Activated CD4-positive, alpha-beta T cell treated with anti-CD3 and anti-CD28 coated beads, Interleukin-2, amount 10 ng/mL, durations not matched to agents 7 days and 5 days (primary cell): ENCODE data around the gene GRIN3A. TPM values are rescaled to one million over a fixed set of nuclear protein-coding genes. Genes with fewer than 3 reads are reported as not detected.

Experiments used
- CTCF ChIA-PET: fragments of 350-600 bp; sonication (Branson Sonifier 250); formaldehyde crosslinking; loops from one replicate; lab custom pipeline; 2021; ENCODE audit warnings: antibody characterized with exemption; lab: Charles Lee
- POLR2A ChIA-PET: fragments of 350-600 bp; sonication (Branson Sonifier 250); formaldehyde crosslinking; loops from one replicate; lab custom pipeline; 2021; ENCODE audit warnings: antibody characterized with exemption; lab: Charles Lee
- DNase-seq: peaks from one replicate; pipeline ENCODE4 v3.0.0-alpha.2; 2020
- H3K27ac Mint-ChIP-seq: one replicate; pipeline ENCODE4 v1.8.0; 2021; ENCODE audit warnings: mild to moderate bottlenecking, moderate library complexity, mixed read lengths
- H3K27me3 Mint-ChIP-seq: one replicate; pipeline ENCODE4 v1.8.0; 2021; ENCODE audit warnings: mixed read lengths
- H3K36me3 Mint-ChIP-seq: one replicate; pipeline ENCODE4 v1.8.0; 2021; ENCODE audit warnings: low read depth, mixed read lengths
- H3K4me1 Mint-ChIP-seq: one replicate; pipeline ENCODE4 v1.8.0; 2021; ENCODE audit warnings: mixed read lengths
- H3K4me3 Mint-ChIP-seq: one replicate; pipeline ENCODE4 v1.8.0; 2021; ENCODE audit warnings: mild to moderate bottlenecking, moderate library complexity, mixed read lengths
- H3K9me3 Mint-ChIP-seq: one replicate; pipeline ENCODE4 v1.8.0; 2021; ENCODE audit warnings: mixed read lengths
- total RNA-seq, 2 experiments: library from RNA; stranded (reverse); gene quantifications; one replicate each; pipeline ENCODE4 v1.2.3, GENCODE V29; 2021

GRIN3A gene
- total RNA-seq, 2 experiments from 2014 or later = not detected

DNA sequence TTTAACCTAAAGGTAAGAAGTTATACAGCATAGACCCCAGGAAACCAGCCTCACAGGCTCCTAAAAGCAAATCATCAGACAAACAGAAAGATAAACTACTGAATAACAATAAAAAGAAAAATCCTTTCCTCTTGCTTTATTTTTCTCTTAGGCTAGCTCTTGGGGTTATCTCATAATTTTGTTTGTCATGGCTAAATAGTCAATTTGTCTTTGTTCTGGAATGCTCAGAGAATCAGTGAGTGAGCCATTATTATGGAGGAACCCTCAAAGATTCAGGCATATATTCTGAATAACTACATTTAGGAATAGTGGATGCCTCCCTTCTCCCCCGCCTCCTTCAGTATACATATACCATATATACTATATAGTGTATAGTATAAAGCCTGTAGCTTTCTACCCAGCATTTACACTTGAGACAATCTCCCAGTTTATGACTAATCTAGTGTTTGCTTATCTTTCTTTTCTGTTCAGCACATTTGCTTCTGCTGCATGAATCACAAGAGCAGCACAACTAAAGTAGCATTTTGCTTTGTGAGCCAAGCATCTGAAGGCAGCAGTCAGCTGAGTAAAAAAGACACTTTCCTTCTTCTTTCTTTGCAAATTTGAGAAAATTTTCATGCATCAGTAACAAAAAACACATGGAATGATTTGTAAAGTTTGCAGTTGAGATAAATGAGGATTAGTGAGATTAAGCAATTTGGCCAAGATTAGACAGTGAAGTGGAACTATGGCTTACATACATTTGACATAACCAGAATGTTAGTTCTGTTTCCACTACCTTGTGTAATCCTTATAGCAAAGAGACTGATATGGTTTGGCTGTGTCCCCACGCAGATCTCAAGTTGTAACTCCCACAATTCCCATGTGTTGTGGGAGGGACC lies 98.4 kb downstream of the GRIN3A start:
- ChIA-PET POLR2A (no interaction called here), CTCF (interaction anchor here (0.7 kb wide), 1 partner anchor 13 kb away, joined by 8 read pairs; no protein-coding TSS in a partner anchor)
- no peaks in the 10 kb centered on the region for H3K4me1 Mint-ChIP-seq
- no peaks in the 10 kb centered on the region for H3K36me3 Mint-ChIP-seq
- DNase-seq = no peak
- no peak overlapping the region for H3K4me3 Mint-ChIP-seq
- no peaks in the 10 kb centered on the region for H3K27me3 Mint-ChIP-seq
- no peak overlapping the region for H3K27ac Mint-ChIP-seq
- H3K9me3 Mint-ChIP-seq = no peaks in the 10 kb centered on the region

GRCh38 chr9:101639311-101639710 lies 99.1 kb downstream of the GRIN3A start:
- no peak for DNase-seq
- no peaks in the 10 kb centered on the region for H3K27me3 Mint-ChIP-seq
- H3K9me3 Mint-ChIP-seq = no peaks in the 10 kb centered on the region
- no peaks in the 10 kb centered on the region for H3K4me1 Mint-ChIP-seq
- H3K36me3 Mint-ChIP-seq = no peaks in the 10 kb centered on the region
- H3K4me3 Mint-ChIP-seq = no peak overlapping the region
- ChIA-PET CTCF (interaction anchor here (0.6 to 0.7 kb wide), 2 partner anchors 13 to 75 kb away, joined by 3 to 8 read pairs; no protein-coding TSS in a partner anchor), POLR2A (no interaction called here)
- no peak overlapping the region for H3K27ac Mint-ChIP-seq

GRCh38 chr9:101636247-101636646 lies 102.2 kb downstream of the GRIN3A start:
- no peaks in the 10 kb centered on the region for H3K9me3 Mint-ChIP-seq
- CTCF ChIA-PET = interaction anchor here (0.7 kb wide), 1 partner anchor 20 kb away, joined by 3 read pairs; no protein-coding TSS in a partner anchor

DNA sequence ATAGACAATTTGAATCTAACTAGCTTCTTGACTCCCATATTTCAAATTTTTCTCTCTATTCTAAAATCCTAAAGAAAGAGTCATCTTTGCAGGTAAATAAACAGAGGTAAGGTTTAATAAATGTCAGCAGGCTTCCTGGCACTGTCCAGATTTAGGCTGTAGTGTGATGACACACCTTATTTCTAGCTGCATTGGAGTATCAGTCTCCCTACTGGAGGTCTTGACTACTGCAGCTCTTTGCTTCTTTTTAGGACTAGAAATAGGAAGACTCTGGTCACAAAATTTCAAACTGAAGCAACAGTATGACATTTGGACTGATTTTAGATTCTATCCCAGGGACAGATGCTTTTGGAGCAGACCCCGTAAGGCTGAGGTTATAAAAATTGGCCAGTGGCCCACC lies 103.0 kb downstream of the GRIN3A start:
- Mint-ChIP-seq H3K27ac (no peak overlapping the region), H3K4me1 (no peaks in the 10 kb centered on the region), H3K27me3 (no peaks in the 10 kb centered on the region), H3K36me3 (no peaks in the 10 kb centered on the region), H3K9me3 (no peaks in the 10 kb centered on the region), H3K4me3 (no peak overlapping the region)
- ChIA-PET POLR2A (no interaction called here), CTCF (interaction anchor here (1.0 kb wide), 1 partner anchor 13 kb away, joined by 3 read pairs; no protein-coding TSS in a partner anchor)
- no peak for DNase-seq

More at GRCh38 chr9:101636247-101636646, 102.2 kb downstream of the GRIN3A start:
- Mint-ChIP-seq H3K4me3 (no peak overlapping the region), H3K36me3 (no peaks in the 10 kb centered on the region), H3K27ac (no peak overlapping the region), H3K4me1 (no peaks in the 10 kb centered on the region), H3K27me3 (no peaks in the 10 kb centered on the region)
- POLR2A ChIA-PET = no interaction called here
- DNase-seq = no peak

DNA sequence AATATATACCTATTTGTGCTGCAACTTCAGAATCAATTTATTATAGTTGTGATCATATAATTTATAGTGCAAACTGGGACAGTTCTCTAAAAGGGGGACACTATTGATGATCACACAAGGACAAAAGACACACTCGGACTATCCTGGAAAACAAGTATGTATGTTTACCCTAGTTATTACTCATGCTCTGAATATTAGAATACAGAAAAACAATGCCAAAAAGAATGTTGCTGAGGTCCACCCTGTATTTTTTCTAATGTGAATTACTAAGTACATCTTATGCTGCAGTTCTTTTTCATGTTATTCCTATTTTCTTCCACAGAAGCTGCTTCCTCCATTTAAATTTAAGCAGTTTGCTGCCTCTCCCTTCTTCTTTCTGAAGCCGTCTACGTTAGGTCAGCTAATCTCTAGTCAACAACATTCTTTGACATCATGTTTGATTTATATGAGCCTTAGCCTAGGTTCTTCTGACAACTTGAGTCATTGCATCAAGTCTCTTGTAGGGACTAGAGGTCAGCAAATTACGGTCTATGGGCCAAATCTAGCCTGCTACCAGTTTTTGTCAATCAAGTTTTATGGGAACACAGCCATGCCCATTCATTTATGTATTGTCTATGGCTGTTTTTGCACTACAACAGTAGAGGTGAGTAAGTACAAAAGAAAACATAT lies 103.6 kb downstream of the GRIN3A start:
- POLR2A ChIA-PET = no interaction called here

DNA sequence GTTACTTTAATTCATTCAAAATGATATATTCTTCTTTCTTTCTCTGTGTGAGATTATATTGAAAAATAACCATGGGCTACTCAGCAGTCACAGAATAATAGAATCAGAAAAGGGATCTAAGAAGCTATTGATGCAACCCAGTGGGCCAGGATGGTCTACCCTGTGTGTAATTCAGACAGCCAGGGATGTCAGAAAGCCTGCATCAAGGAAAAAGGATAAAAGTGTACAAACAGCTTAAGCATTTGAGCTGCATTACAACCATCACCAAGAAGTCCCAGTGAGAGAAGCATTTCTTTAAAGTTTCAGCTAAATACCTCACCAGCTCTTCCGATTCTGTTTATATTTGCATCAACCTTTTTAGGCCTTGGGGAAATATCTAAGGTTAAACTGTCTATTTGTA lies 105.8 kb downstream of the GRIN3A start:
- Mint-ChIP-seq H3K27me3 (no peaks in the 10 kb centered on the region), H3K4me3 (no peak overlapping the region), H3K4me1 (no peaks in the 10 kb centered on the region), H3K36me3 (no peaks in the 10 kb centered on the region), H3K27ac (no peak overlapping the region), H3K9me3 (no peaks in the 10 kb centered on the region)
- ChIA-PET POLR2A (no interaction called here), CTCF (no interaction called here)
- no peak for DNase-seq

More for the DNA sequence above, 103.6 kb downstream of the GRIN3A start:
- H3K9me3 Mint-ChIP-seq = no peaks in the 10 kb centered on the region
- H3K27me3 Mint-ChIP-seq = no peaks in the 10 kb centered on the region
- no peaks in the 10 kb centered on the region for H3K4me1 Mint-ChIP-seq
- CTCF ChIA-PET = interaction anchor here (1.0 kb wide), 1 partner anchor 12 kb away, joined by 3 read pairs; no protein-coding TSS in a partner anchor
- DNase-seq = no peak
- no peak overlapping the region for H3K4me3 Mint-ChIP-seq
- H3K27ac Mint-ChIP-seq = no peak overlapping the region
- H3K36me3 Mint-ChIP-seq = no peaks in the 10 kb centered on the region

DNA sequence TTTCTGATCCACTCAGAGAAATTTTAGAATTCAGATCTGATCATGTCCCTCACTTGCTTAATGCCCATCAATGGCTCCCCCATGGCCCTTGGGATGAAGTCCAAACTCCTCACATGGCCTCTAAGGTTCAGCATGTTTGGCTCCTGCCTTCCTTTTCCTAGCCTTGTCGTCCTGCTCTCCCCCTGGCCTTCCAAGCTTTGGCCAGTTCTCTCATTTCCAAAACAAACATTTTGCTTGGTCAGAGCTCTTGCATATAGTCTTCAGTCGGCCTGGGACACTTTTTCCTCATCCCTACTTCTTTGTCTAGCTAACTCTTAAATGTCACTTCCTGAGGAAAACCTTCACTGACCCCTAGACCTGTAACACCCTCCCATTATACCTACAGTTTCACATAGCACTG lies 106.6 kb downstream of the GRIN3A start:
- Mint-ChIP-seq H3K4me3 (no peak overlapping the region), H3K36me3 (no peaks in the 10 kb centered on the region), H3K27me3 (no peaks in the 10 kb centered on the region), H3K27ac (no peak overlapping the region), H3K9me3 (no peaks in the 10 kb centered on the region), H3K4me1 (no peaks in the 10 kb centered on the region)
- ChIA-PET CTCF (no interaction called here), POLR2A (no interaction called here)
- no peak for DNase-seq

DNA sequence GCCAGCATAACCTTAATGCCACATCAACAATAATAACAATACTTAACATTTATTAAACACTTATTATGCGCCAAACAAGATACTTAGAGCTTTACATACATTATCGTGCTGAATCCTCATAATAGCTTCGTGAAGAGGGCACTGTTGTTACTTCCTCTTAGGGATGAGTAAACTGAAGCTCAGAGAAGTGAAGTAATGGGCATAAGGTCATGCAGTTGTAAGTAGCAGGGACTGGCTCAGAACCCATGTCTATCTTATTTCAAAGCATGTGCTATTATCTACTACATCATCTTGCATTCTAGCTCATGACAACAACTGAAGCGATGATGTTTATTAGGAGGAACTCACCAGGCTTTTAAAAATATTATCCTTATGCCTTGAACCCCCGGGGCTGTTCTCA lies 108.8 kb downstream of the GRIN3A start:
- Mint-ChIP-seq H3K4me3 (no peak overlapping the region), H3K27ac (no peak overlapping the region), H3K9me3 (no peaks in the 10 kb centered on the region), H3K4me1 (peaks cover 6% of the 10 kb centered on the region), H3K27me3 (no peaks in the 10 kb centered on the region), H3K36me3 (no peaks in the 10 kb centered on the region)
- CTCF ChIA-PET = no interaction called here
- no peak for DNase-seq
- POLR2A ChIA-PET = no interaction called here

DNA sequence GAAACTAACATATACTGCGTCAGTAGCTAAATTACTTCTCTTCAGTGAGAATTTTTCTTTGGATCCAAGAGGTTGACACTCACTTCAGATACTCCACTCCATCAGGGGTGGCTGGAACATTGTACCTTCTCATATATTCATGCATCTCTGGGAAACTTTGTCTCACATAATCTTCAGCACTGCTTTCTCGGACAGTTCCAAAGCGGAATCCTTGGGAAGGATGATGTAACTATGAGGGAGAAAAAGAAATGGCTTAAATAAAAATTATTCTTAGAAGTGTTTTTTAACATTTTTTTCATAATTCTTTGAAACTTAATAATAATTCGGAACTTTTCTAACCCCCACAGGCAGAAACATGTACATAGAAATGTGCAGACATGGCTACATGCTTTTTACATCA lies 110.3 kb downstream of the GRIN3A start:
- Mint-ChIP-seq H3K4me1 (peaks cover 6% of the 10 kb centered on the region), H3K27me3 (no peaks in the 10 kb centered on the region), H3K36me3 (no peaks in the 10 kb centered on the region), H3K4me3 (no peak overlapping the region), H3K9me3 (no peaks in the 10 kb centered on the region), H3K27ac (no peak overlapping the region)
- POLR2A ChIA-PET = no interaction called here
- DNase-seq = no peak
- CTCF ChIA-PET = no interaction called here

DNA sequence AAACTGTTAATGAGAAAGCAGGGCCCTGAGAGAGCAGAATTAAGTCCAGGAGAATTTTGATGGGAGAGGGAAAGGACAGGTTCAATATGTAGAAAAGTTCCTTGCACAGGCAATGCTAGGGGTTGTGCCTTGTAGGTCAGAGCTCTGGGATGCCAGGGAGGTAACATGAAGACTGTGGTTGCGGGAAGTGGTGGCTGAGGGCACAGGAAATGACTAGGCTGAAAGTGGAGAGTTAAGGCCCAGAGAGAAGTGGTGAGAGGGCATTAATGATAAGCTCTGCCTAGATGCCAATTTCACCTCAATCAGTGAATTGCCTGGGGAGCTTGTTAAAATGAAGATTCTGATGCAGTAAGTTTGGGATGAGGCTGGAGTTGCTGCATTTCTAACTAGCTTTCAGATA lies 112.2 kb downstream of the GRIN3A start:
- ChIA-PET POLR2A (no interaction called here), CTCF (interaction anchor here (0.9 kb wide), 1 partner anchor 13 kb away, joined by 8 read pairs; no protein-coding TSS in a partner anchor)
- H3K36me3 Mint-ChIP-seq = no peaks in the 10 kb centered on the region
- no peaks in the 10 kb centered on the region for H3K27me3 Mint-ChIP-seq
- DNase-seq = no peak
- H3K9me3 Mint-ChIP-seq = no peaks in the 10 kb centered on the region
- H3K27ac Mint-ChIP-seq = no peak overlapping the region
- no peak overlapping the region for H3K4me3 Mint-ChIP-seq
- peaks cover 6% of the 10 kb centered on the region for H3K4me1 Mint-ChIP-seq

- DNase-seq = no peak
- Mint-ChIP-seq H3K27ac (no peak overlapping the region), H3K9me3 (no peaks in the 10 kb centered on the region), H3K4me1 (peaks cover 6% of the 10 kb centered on the region), H3K4me3 (no peak overlapping the region), H3K27me3 (no peaks in the 10 kb centered on the region), H3K36me3 (no peaks in the 10 kb centered on the region)
- POLR2A ChIA-PET = no interaction called here
- CTCF ChIA-PET = no interaction called here
Measured at GRCh38 chr9:101625876-101626275, 112.6 kb downstream of the GRIN3A start.

DNA sequence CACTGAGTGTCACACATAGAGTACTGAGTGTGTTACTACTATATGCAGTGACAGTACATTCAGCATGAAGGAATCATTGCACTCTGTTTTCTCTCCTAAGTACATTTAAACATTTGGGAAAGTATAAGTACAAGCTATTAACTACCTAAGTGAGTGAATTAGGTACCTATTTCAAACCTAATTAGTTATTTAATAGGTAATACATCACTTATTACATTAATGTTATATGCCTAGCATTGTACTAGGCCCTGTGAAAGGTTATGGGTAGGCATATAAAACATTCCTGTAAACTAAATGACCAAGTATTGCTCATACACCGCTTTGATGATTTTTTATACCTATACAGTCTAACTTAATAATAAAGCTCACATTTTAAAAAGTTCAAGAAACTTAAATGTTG lies 118.0 kb downstream of the GRIN3A start:
- Mint-ChIP-seq H3K9me3 (no peaks in the 10 kb centered on the region), H3K36me3 (no peaks in the 10 kb centered on the region), H3K4me1 (no peaks in the 10 kb centered on the region), H3K27ac (no peak overlapping the region), H3K4me3 (no peak overlapping the region), H3K27me3 (no peaks in the 10 kb centered on the region)
- POLR2A ChIA-PET = no interaction called here
- CTCF ChIA-PET = no interaction called here
- no peak for DNase-seq

DNA sequence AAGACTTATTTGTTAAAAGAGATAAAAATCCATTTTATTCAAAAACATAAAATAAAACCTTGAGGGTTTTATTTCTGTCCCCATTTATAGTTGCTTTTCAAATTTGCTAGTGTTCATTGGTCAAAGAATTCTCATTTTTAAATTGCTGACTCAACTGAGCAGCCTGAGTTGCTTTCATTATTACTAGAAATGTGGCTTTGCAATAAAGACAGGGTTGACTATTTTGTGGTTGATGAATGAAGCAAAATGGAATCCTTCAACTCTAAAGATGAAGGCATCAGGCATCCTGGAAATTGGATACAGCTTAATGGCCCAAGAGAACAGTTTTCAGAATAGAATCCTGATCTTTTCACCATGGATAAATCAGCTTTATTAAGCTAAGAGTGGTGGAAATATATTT lies 119.7 kb downstream of the GRIN3A start:
- H3K4me3 Mint-ChIP-seq = no peak overlapping the region

More for the DNA sequence above, 119.7 kb downstream of the GRIN3A start:
- Mint-ChIP-seq H3K4me1 (no peaks in the 10 kb centered on the region), H3K27ac (no peak overlapping the region), H3K27me3 (no peaks in the 10 kb centered on the region), H3K36me3 (no peaks in the 10 kb centered on the region), H3K9me3 (no peaks in the 10 kb centered on the region)
- CTCF ChIA-PET = no interaction called here
- DNase-seq = no peak
- POLR2A ChIA-PET = no interaction called here
